H1 (cell line): ENCODE results near the gene ADD2. TPM values are rescaled to one million over a fixed set of nuclear protein-coding genes. Genes with fewer than 3 reads are reported as not detected.

ENCODE experiments used
- CEBPB ChIP-seq: IDR thresholded peaks from 2 replicates; pipeline ENCODE4 v1.6.1; 2012; ENCODE audit warnings: low read depth, low read length
- CTBP2 ChIP-seq: IDR thresholded peaks from 2 replicates; pipeline ENCODE4 v1.7.0; 2011; ENCODE audit warnings: borderline replicate concordance, mild to moderate bottlenecking, moderate library complexity, mixed read lengths, low read length; ENCODE audit not compliant: insufficient read depth, insufficient read length
- EZH2 ChIP-seq: fragments of 200-600 bp; sonication (generic); IDR thresholded peaks from 2 replicates; pipeline ENCODE4 v1.7.1; 2012; ENCODE audit warnings: low read depth, mild to moderate bottlenecking, moderate library complexity, low read length, inconsistent platforms; ENCODE audit not compliant: severe bottlenecking
- GABPA ChIP-seq: IDR thresholded peaks from 2 replicates; pipeline ENCODE4 v1.6.1; 2011; ENCODE audit warnings: mild to moderate bottlenecking, low read length, moderate library complexity, borderline replicate concordance; ENCODE audit not compliant: insufficient read depth
- JUN ChIP-seq: IDR thresholded peaks from 2 replicates; pipeline ENCODE4 v1.6.1; 2011; ENCODE audit warnings: low read depth, mild to moderate bottlenecking, improper control_type of control experiment, low read length
- polyA plus RNA-seq, 7 experiments: library from polyadenylated mRNA; depleted of rRNA in 3 of 7; stranded (reverse) in 5 of 7; unstranded in 2 of 7; fragments of >200 nt in 5 of 7; fragments of 200-250 nt in 2 of 7; gene quantifications; 1 replicate in 5 of 7; 2 replicates in 1 of 7; 4 replicates in 1 of 7; pipeline versions ENCODE4 v1.2.1 to v1.2.3, GENCODE V29; 2011 to 2013; ENCODE audit warnings: missing spikeins in 2 of 7, mixed read lengths in 2 of 7
- total RNA-seq: library from RNA; stranded (reverse); fragmentation: NEBNext Ultra II Directional; extraction: Animal tissue kit (Norgen Biotek cat#: 25700); gene quantifications from 2 replicates; pipeline ENCODE4 v1.2.1, GENCODE V29; 2021
- TF ChIP-seq, protein P1 (sequence below): IDR thresholded peaks from 2 replicates; pipeline ENCODE4 v1.6.1; 2011; ENCODE audit warnings: low read length, improper control_type of control experiment

The ADD2 gene
- total and polyA plus RNA-seq, 2 of the 8 experiments (the other 6 are each of a cell fraction or from before 2014, with no cell fraction given): 58.5 to 170 TPM

DNA sequence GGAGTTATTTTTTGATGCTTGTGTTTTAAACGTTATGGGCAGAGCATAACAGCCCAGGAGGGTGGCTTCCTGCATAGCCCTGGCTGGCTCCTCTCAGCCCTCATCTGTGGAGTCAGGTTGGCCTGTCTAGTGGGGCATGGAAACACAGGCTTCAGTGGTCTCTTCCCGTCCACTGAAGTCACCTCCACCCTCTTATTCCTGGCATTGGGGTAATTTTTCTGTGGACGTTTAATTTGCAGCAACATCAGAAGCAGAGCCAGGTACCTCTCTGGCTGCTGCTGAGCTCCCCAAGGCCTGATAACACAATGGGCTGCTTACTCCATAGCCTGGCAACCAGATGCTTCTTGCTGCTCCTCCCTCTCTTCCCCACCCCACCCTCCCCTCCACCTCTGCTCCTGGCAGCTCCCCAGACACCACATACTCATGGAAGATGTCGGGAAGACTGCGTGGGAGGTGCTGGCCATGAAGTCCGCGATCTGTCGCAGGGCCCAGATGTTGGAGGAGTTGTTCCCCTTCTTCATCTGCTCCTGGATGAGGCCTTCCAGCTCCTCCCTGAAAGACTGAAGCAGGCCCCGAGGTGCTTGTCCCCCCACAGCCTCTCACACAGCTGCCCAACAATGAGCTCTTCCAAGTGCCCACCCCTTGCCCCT, 64.0 kb downstream of the ADD2 start (continued):
- TF ChIP-seq, protein P1, sequence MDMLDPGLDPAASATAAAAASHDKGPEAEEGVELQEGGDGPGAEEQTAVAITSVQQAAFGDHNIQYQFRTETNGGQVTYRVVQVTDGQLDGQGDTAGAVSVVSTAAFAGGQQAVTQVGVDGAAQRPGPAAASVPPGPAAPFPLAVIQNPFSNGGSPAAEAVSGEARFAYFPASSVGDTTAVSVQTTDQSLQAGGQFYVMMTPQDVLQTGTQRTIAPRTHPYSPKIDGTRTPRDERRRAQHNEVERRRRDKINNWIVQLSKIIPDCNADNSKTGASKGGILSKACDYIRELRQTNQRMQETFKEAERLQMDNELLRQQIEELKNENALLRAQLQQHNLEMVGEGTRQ: no peak
- no peak for TF ChIP-seq EZH2
- TF ChIP-seq CEBPB: no peak
- no peak for TF ChIP-seq CTBP2
- TF ChIP-seq GABPA: no peak
- TF ChIP-seq JUN: no peak
- TF ChIP-seq, all 59 proteins: peak for 0
